Smooth muscle cell (in vitro differentiated cells): ENCODE results near the gene GOT1. TPM values are rescaled to one million over a fixed set of nuclear protein-coding genes. Genes with fewer than 3 reads are reported as not detected.

Source experiments
- DNase-seq: peaks from one replicate; lab custom pipeline; 2025; ENCODE audit not compliant: unreplicated experiment; lab: John Stamatoyannopoulos, UW
- H2AFZ ChIP-seq: fragments of 200-600 bp; sonication (generic); 2 replicates; pipeline ENCODE4 v1.6.0; 2016; ENCODE audit warnings: antibody characterized with exemption, low read depth, mild to moderate bottlenecking
- H3F3A ChIP-seq: fragments of 200-600 bp; sonication (generic); 2 replicates; pipeline ENCODE4 v1.6.0; 2017; ENCODE audit warnings: antibody characterized with exemption, low read depth
- H3K27ac ChIP-seq: fragments of 200-600 bp; sonication (generic); 2 replicates; pipeline ENCODE4 v1.5.1; 2016; ENCODE audit warnings: low read depth, mild to moderate bottlenecking
- H3K27me3 ChIP-seq: fragments of 200-600 bp; sonication (generic); 2 replicates; pipeline ENCODE4 v1.6.1; 2016; ENCODE audit warnings: low read depth, mild to moderate bottlenecking
- H3K36me3 ChIP-seq: fragments of 200-600 bp; sonication (generic); 2 replicates; pipeline ENCODE4 v1.5.1; 2016; ENCODE audit warnings: low read depth
- H3K4me1 ChIP-seq: fragments of 200-600 bp; sonication (generic); 2 replicates; pipeline ENCODE4 v1.5.1; 2016; ENCODE audit warnings: low read depth
- H3K4me2 ChIP-seq: fragments of 200-600 bp; sonication (generic); 2 replicates; pipeline ENCODE4 v1.6.0; 2016; ENCODE audit warnings: mild to moderate bottlenecking
- H3K4me3 ChIP-seq: fragments of 200-600 bp; sonication (generic); 2 replicates; pipeline ENCODE4 v1.5.1; 2016; ENCODE audit warnings: mild to moderate bottlenecking
- H3K79me2 ChIP-seq: fragments of 200-600 bp; sonication (generic); 2 replicates; pipeline ENCODE4 v1.6.0; 2016; ENCODE audit warnings: low read depth, mild to moderate bottlenecking
- H3K9ac ChIP-seq: fragments of 200-600 bp; sonication (generic); 2 replicates; pipeline ENCODE4 v1.6.0; 2016; ENCODE audit warnings: low read depth
- H3K9me3 ChIP-seq: fragments of 200-600 bp; sonication (generic); replicated peaks from 2 replicates; pipeline ENCODE4 v1.5.1; 2016; ENCODE audit warnings: low read depth
- H4K20me1 ChIP-seq: fragments of 200-600 bp; sonication (generic); 2 replicates; pipeline ENCODE4 v1.6.0; 2016; ENCODE audit warnings: low read depth
- CTCF ChIP-seq: fragments of 200-600 bp; sonication (generic); IDR thresholded peaks from 2 replicates; pipeline ENCODE4 v1.5.1; 2017; ENCODE audit warnings: borderline replicate concordance, mild to moderate bottlenecking, antibody characterized with exemption; ENCODE audit not compliant: insufficient read depth, poor library complexity, severe bottlenecking
- WGBS: methylation state at CpG from one replicate; pipeline ENCODE4 v1.1.7; 2016; ENCODE audit warnings: low lambda C conversion rate; 5-methylcytosine and 5-hydroxymethylcytosine counted together
- polyA plus RNA-seq: library from polyadenylated mRNA; unstranded; fragments of >200 nt; fragmentation: Nextera tagmentation; extraction: Ambion mirVana; gene quantifications from 2 replicates; pipeline ENCODE4 v1.2.1, GENCODE V29; 2016
- total RNA-seq: library from RNA; depleted of rRNA; stranded (reverse); fragments of >200 nt; gene quantifications from 2 replicates; pipeline ENCODE4 v1.2.3, GENCODE V29; 2014

Gene GOT1
- total and polyA plus RNA-seq, 2 experiments from 2014 or later = 34.7 to 44.4 TPM

- Histone ChIP-seq H4K20me1 (no peaks in the 10 kb centered on the region), H3K4me3 (no peak overlapping the region), H3K9ac (no peak overlapping the region), H3K36me3 (no peaks in the 10 kb centered on the region), H3K79me2 (no peaks in the 10 kb centered on the region), H3K27ac (no peak overlapping the region), H3K4me2 (no peak overlapping the region), H3F3A (no peaks in the 10 kb centered on the region), H3K4me1 (no peaks in the 10 kb centered on the region), H3K9me3 (no peaks in the 10 kb centered on the region), H3K27me3 (no peaks in the 10 kb centered on the region), H2AFZ (no peak overlapping the region)
- TF ChIP-seq CTCF = no peak
- DNase-seq = no peak
- WGBS = 95% methylated on average over 1 of the region's 1 CpG
Observed at GRCh38 chr10:99382176-99382575, 48.2 kb downstream of the GOT1 start.

DNA sequence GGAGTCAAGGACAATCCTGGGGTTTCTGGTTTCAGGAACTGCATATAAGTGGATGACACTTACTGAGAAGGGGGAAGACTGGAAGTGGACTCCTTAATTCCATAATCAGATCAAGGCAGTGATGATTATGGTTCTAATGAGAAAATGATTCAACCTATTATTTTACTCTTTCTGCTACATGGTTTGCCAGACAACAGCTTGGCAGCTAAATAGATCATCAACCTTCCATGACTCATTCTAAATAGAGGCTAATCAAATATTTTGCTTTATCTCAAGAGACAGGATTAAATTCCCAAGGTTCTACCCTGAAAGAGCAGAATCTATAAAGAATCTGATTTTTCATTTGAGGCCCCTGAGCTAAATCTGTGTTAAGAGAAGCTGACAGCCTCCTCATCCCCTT lies 55.0 kb downstream of the GOT1 start:
- no peak overlapping the region for H3K4me2 ChIP-seq
- no peak for TF ChIP-seq CTCF
- DNase-seq = no peak

GRCh38 chr10:99374972-99375371 lies 55.5 kb downstream of the GOT1 start:
- Histone ChIP-seq H2AFZ (no peak overlapping the region), H4K20me1 (no peaks in the 10 kb centered on the region), H3K4me2 (no peak overlapping the region), H3K9ac (no peak overlapping the region), H3K27ac (no peak overlapping the region), H3K9me3 (no peaks in the 10 kb centered on the region), H3K79me2 (no peaks in the 10 kb centered on the region), H3K27me3 (no peaks in the 10 kb centered on the region), H3K4me1 (no peaks in the 10 kb centered on the region), H3K36me3 (no peaks in the 10 kb centered on the region), H3K4me3 (no peak overlapping the region), H3F3A (no peaks in the 10 kb centered on the region)
- 74% methylated on average over 3 of the region's 3 CpGs for WGBS
- no peak for TF ChIP-seq CTCF
- DNase-seq = no peak

More for the DNA sequence above, 55.0 kb downstream of the GOT1 start:
- no peaks in the 10 kb centered on the region for H3K4me1 ChIP-seq
- no peak overlapping the region for H3K4me3 ChIP-seq
- H3K27me3 ChIP-seq = no peaks in the 10 kb centered on the region
- no peak overlapping the region for H3K27ac ChIP-seq
- H3K79me2 ChIP-seq = no peaks in the 10 kb centered on the region
- no peak overlapping the region for H2AFZ ChIP-seq
- H3F3A ChIP-seq = no peaks in the 10 kb centered on the region
- no peaks in the 10 kb centered on the region for H3K9me3 ChIP-seq
- no peak overlapping the region for H3K9ac ChIP-seq
- H4K20me1 ChIP-seq = no peaks in the 10 kb centered on the region
- H3K36me3 ChIP-seq = no peaks in the 10 kb centered on the region

- H3K4me2 ChIP-seq = no peak overlapping the region
- H3K27ac ChIP-seq = no peak overlapping the region
- no peaks in the 10 kb centered on the region for H4K20me1 ChIP-seq
- no peaks in the 10 kb centered on the region for H3K36me3 ChIP-seq
- no peaks in the 10 kb centered on the region for H3K79me2 ChIP-seq
- TF ChIP-seq CTCF = no peak
- 85% methylated on average over 2 of the region's 2 CpGs for WGBS
- no peaks in the 10 kb centered on the region for H3F3A ChIP-seq
- H3K27me3 ChIP-seq = no peaks in the 10 kb centered on the region
- no peaks in the 10 kb centered on the region for H3K9me3 ChIP-seq
- no peak for DNase-seq
- H3K4me1 ChIP-seq = no peaks in the 10 kb centered on the region
- H2AFZ ChIP-seq = no peak overlapping the region
- no peak overlapping the region for H3K4me3 ChIP-seq
- no peak overlapping the region for H3K9ac ChIP-seq
Observed at GRCh38 chr10:99374526-99374925, 55.9 kb downstream of the GOT1 start.
